ENCODE results near the gene CREB3. TPM values are rescaled to one million over a fixed set of nuclear protein-coding genes. Genes with fewer than 3 reads are reported as not detected.

Gene CREB3
- polyA plus RNA-seq, 1 experiment: 51.1 TPM

- no peak for DNase-seq (ENCODE audit: low read depth, low spot score)
- Histone ChIP-seq H3K27me3 (ENCODE audit: control insufficient read depth, insufficient read depth, low read length) (no peaks in the 10 kb centered on the region), H3K4me3 (ENCODE audit: low read depth, low read length) (no peak overlapping the region), H3K9me3 (ENCODE audit: control insufficient read depth, insufficient read depth, low read length) (no peaks in the 10 kb centered on the region), H3K27ac (ENCODE audit: low read depth, low read length) (no peak overlapping the region)
- ChIA-PET CTCF (interaction anchor here (0.6 to 4.5 kb wide), 3 partner anchors 22 to 1115 kb away, joined by 3 to 24 read pairs (median 17); no protein-coding TSS in a partner anchor), POLR2A (interaction anchor here (1.4 to 3.1 kb wide), 2 partner anchors 9 to 13 kb away, joined by 4 to 11 read pairs; partner anchors contain the start of genes CREB3 and TLN1)
- no peak for TF ChIP-seq CTCF (IDR thresholded peaks at IDR 0.05; ENCODE audit: low read depth, low read length)
Measured at GRCh38 chr9:35718721-35719511, 13.6 kb upstream of the CREB3 start.

- no peak for DNase-seq (ENCODE audit: low read depth, low spot score)
- TF ChIP-seq CTCF (IDR thresholded peaks at IDR 0.05; ENCODE audit: low read depth, low read length): no peak
- H3K27me3 ChIP-seq (ENCODE audit: control insufficient read depth, insufficient read depth, low read length): no peaks in the 10 kb centered on the region
- CTCF ChIA-PET: interaction anchor here (4.5 kb wide), 1 partner anchor 23 kb away, joined by 24 read pairs; no protein-coding TSS in a partner anchor
- peak overlapping the region; percentile 11 for H3K27ac ChIP-seq (ENCODE audit: low read depth, low read length)
- POLR2A ChIA-PET: interaction anchor here (0.6 kb wide), 1 partner anchor 10 kb away, joined by 4 read pairs; no protein-coding TSS in a partner anchor
- no peaks in the 10 kb centered on the region for H3K9me3 ChIP-seq (ENCODE audit: control insufficient read depth, insufficient read depth, low read length)
- no peak overlapping the region for H3K4me3 ChIP-seq (ENCODE audit: low read depth, low read length)
Measured at GRCh38 chr9:35719546-35719945, 12.9 kb upstream of the CREB3 start.

- no peak for DNase-seq (ENCODE audit: low read depth, low spot score)
- TF ChIP-seq CTCF (IDR thresholded peaks at IDR 0.05; ENCODE audit: low read depth, low read length): no peak
- ChIA-PET CTCF (interaction anchor here (4.5 kb wide), 1 partner anchor 26 kb away, joined by 24 read pairs; no protein-coding TSS in a partner anchor), POLR2A (no interaction called here)
- Histone ChIP-seq H3K9me3 (ENCODE audit: control insufficient read depth, insufficient read depth, low read length) (no peaks in the 10 kb centered on the region), H3K27me3 (ENCODE audit: control insufficient read depth, insufficient read depth, low read length) (no peaks in the 10 kb centered on the region), H3K27ac (ENCODE audit: low read depth, low read length) (no peak overlapping the region), H3K4me3 (ENCODE audit: low read depth, low read length) (no peak overlapping the region)
Measured at GRCh38 chr9:35723426-35723825, 9.0 kb upstream of the CREB3 start.

- Histone ChIP-seq H3K27ac (ENCODE audit: low read depth, low read length) (no peak overlapping the region), H3K27me3 (ENCODE audit: control insufficient read depth, insufficient read depth, low read length) (no peaks in the 10 kb centered on the region), H3K4me3 (ENCODE audit: low read depth, low read length) (no peak overlapping the region), H3K9me3 (ENCODE audit: control insufficient read depth, insufficient read depth, low read length) (no peaks in the 10 kb centered on the region)
- ChIA-PET CTCF (interaction anchor here (4.5 kb wide), 1 partner anchor 27 kb away, joined by 24 read pairs; no protein-coding TSS in a partner anchor), POLR2A (interaction anchor here (1.0 kb wide), 1 partner anchor 13 kb away, joined by 3 read pairs; no protein-coding TSS in a partner anchor)
- no peak for DNase-seq (ENCODE audit: low read depth, low spot score)
- TF ChIP-seq CTCF (IDR thresholded peaks at IDR 0.05; ENCODE audit: low read depth, low read length): no peak
Measured at GRCh38 chr9:35723908-35724307, 8.6 kb upstream of the CREB3 start.

- no peak overlapping the region for H3K27ac ChIP-seq (ENCODE audit: low read depth, low read length)
- no peak overlapping the region for H3K4me3 ChIP-seq (ENCODE audit: low read depth, low read length)
- no peaks in the 10 kb centered on the region for H3K27me3 ChIP-seq (ENCODE audit: control insufficient read depth, insufficient read depth, low read length)
- no peak for DNase-seq (ENCODE audit: low read depth, low spot score)
- no peaks in the 10 kb centered on the region for H3K9me3 ChIP-seq (ENCODE audit: control insufficient read depth, insufficient read depth, low read length)
- no peak for TF ChIP-seq CTCF (IDR thresholded peaks at IDR 0.05; ENCODE audit: low read depth, low read length)
- ChIA-PET CTCF (interaction anchor here (1.7 to 4.2 kb wide), 2 partner anchors 29 to 67 kb away, joined by 3 to 35 read pairs; no protein-coding TSS in a partner anchor), POLR2A (interaction anchor here (4.4 kb wide), 1 partner anchor 36 kb away, joined by 101 read pairs; the partner anchor contains the start of gene TPM2)
Measured at GRCh38 chr9:35725362-35725761, 7.1 kb upstream of the CREB3 start.
